Ovary (tissue), 9 donors: ENCODE data around the gene PHLDB2. TPM values are rescaled to one million over a fixed set of nuclear protein-coding genes. Genes with fewer than 3 reads are reported as not detected.

Experiments
- DNase-seq, 5 donors: peaks; one replicate each; pipeline ENCODE4 v3.0.0-alpha.2; 2019 to 2020
- H3K27ac ChIP-seq, 2 donors: fragments of 200-600 bp; one replicate each; pipeline versions ENCODE4 v1.5.1 to v1.8.0; 2019 to 2022
- H3K27me3 ChIP-seq: fragments of 200-600 bp; one replicate; pipeline ENCODE4 v1.8.0; 2022
- H3K36me3 ChIP-seq: fragments of 200-600 bp; sonication (generic); one replicate; pipeline ENCODE4 v1.5.1; 2019
- H3K4me1 ChIP-seq: one replicate; pipeline ENCODE4 v1.8.1; 2013; ENCODE audit warnings: mild to moderate bottlenecking, moderate library complexity; ENCODE audit not compliant: insufficient read depth
- H3K4me3 ChIP-seq: fragments of 200-600 bp; sonication (generic); one replicate; pipeline ENCODE4 v1.5.1; 2017
- H3K9me3 ChIP-seq, 2 donors: fragments of 200-600 bp in 1 of 2; sonication (generic) in 1 of 2; one replicate each; pipeline versions ENCODE4 v1.5.1 to v1.8.1; 2013 to 2019; ENCODE audit warnings: mild to moderate bottlenecking in 1 of 2, moderate library complexity in 1 of 2
- EP300 ChIP-seq: sonication (generic); formaldehyde crosslinking; IDR thresholded peaks from one replicate; pipeline ENCODE4 v1.6.1; 2017; ENCODE audit warnings: antibody characterized with exemption
- POLR2A ChIP-seq: fragments of 450-650 bp; IDR thresholded peaks from one replicate; pipeline ENCODE4 v1.6.1; 2017; ENCODE audit warnings: antibody characterized with exemption, mild to moderate bottlenecking, moderate library complexity
- WGBS, 3 donors: extraction: QIAGEN DNeasy Blood & Tissue Kit in 1 of 3; methylation state at CpG; one replicate each; pipeline versions ENCODE4 v1.1.5 to v1.1.7; 2013 to 2017; 5-methylcytosine and 5-hydroxymethylcytosine counted together
- intact Hi-C, 4 donors: fragments of 100-400 bp; cut with DNase I; formaldehyde crosslinking; loops; one replicate each; pipeline versions ENCODE4 v1.11.0 to v1.15.1; 2022 to 2023
- polyA plus RNA-seq, 2 donors: library from polyadenylated mRNA; stranded (reverse); fragments of 200-250 nt in 1 of 2; fragments of 350-450 nt in 1 of 2; fragmentation: Illumina TruSeq in 1 of 2; extraction: RNeasy Lipid Tissue Mini Kit (QIAGEN cat#74804) in 1 of 2; gene quantifications; one replicate each; pipeline ENCODE4 v1.2.3, GENCODE V29; 2013 to 2014
- total RNA-seq, 7 donors: library from RNA; depleted of rRNA in 2 of 7; stranded (reverse); fragments of >200 nt in 2 of 7; fragmentation: NEBNext Ultra II Directional in 3 of 7; extraction: Animal tissue kit (Norgen Biotek cat#: 25700) in 3 of 7; gene quantifications; one replicate each; pipeline versions ENCODE4 v1.1.0 to v1.2.4, GENCODE V29; 2016 to 2023
- TF ChIP-seq, protein P1 (sequence below), 3 donors: fragments of 450-650 bp in 2 of 3; fragments of 200-600 bp in 1 of 3; IDR thresholded peaks; one replicate each; pipeline versions ENCODE4 v1.5.1 to v1.8.0; 2016 to 2022; ENCODE audit warnings: antibody characterized with exemption in 3 of 3, mild to moderate bottlenecking in 1 of 3
- donor health status: DM: no; HTN: no; CAD: no; lungs with moderate emphysema.
- donor health status: DM: no; HTN: no; CAD: no.
- donor health status: Bipolar disorder and iron deficiency.
- donor health status: DM: yes; HTN: yes; CAD: no.
- donor health status: DM: no; HTN: no; CAD: no.
- donor health status: DM: yes; HTN: yes; CAD: no.

The PHLDB2 gene
- total and polyA plus RNA-seq, 9 donors, result 9.0 to 141 (median 19.3) TPM

DNA sequence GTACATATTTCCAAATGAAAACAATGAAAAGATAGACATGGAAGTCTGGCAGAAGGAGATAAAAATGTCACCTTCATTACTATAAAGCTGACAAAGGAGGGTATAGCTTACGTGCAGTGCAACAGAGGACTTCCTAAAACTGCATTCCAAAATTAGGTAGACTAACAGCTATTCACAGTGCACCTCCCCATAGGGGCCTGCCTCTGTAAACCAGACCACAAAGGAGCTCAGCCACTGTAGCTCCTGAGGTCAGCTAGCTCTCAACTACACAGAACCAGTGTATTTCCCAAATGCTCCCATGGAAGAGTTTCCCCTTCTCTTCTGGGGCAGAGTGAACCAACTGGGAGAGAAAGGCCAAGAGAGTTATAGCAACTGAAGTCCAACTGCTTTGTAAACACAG lies 31.2 kb upstream of the PHLDB2 start:
- TF ChIP-seq EP300 (no peak), POLR2A (no peak)
- TF ChIP-seq, protein P1, sequence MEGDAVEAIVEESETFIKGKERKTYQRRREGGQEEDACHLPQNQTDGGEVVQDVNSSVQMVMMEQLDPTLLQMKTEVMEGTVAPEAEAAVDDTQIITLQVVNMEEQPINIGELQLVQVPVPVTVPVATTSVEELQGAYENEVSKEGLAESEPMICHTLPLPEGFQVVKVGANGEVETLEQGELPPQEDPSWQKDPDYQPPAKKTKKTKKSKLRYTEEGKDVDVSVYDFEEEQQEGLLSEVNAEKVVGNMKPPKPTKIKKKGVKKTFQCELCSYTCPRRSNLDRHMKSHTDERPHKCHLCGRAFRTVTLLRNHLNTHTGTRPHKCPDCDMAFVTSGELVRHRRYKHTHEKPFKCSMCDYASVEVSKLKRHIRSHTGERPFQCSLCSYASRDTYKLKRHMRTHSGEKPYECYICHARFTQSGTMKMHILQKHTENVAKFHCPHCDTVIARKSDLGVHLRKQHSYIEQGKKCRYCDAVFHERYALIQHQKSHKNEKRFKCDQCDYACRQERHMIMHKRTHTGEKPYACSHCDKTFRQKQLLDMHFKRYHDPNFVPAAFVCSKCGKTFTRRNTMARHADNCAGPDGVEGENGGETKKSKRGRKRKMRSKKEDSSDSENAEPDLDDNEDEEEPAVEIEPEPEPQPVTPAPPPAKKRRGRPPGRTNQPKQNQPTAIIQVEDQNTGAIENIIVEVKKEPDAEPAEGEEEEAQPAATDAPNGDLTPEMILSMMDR (IDR thresholded peaks at IDR 0.05), result no peak
- DNase-seq, result no peak

GRCh38 chr3:111828530-111828929 lies 30.5 kb upstream of the PHLDB2 start:
- Histone ChIP-seq H3K27me3 (no peaks in the 10 kb centered on the region), H3K4me3 (no peak overlapping the region), H3K4me1 (no peaks in the 10 kb centered on the region), H3K9me3 (no peaks in the 10 kb centered on the region), H3K27ac (no peak overlapping the region), H3K36me3 (no peaks in the 10 kb centered on the region)
- intact Hi-C loops, result no loop called here
- TF ChIP-seq, protein P1 (IDR thresholded peaks at IDR 0.05), result no peak
- TF ChIP-seq EP300 (no peak), POLR2A (no peak)
- WGBS, 3 donors, result 96 to 98% (median 98%) methylated on average over 6 of the region's 6 CpGs
- no peak for DNase-seq

More for the DNA sequence above, 31.2 kb upstream of the PHLDB2 start:
- H3K4me3 ChIP-seq, result no peak overlapping the region
- WGBS, 3 donors, result 86 to 98% (median 89%) methylated on average over 1 of the region's 1 CpG
- no peaks in the 10 kb centered on the region for H3K27me3 ChIP-seq
- H3K4me1 ChIP-seq, result no peaks in the 10 kb centered on the region
- no peaks in the 10 kb centered on the region for H3K9me3 ChIP-seq
- no peak overlapping the region for H3K27ac ChIP-seq
- H3K36me3 ChIP-seq, result no peaks in the 10 kb centered on the region
- intact Hi-C loops, result no loop called here

- Histone ChIP-seq H3K4me3 (no peak overlapping the region), H3K4me1 (no peaks in the 10 kb centered on the region), H3K9me3 (no peaks in the 10 kb centered on the region), H3K27ac (no peak overlapping the region), H3K36me3 (no peaks in the 10 kb centered on the region), H3K27me3 (no peaks in the 10 kb centered on the region)
- WGBS, 3 donors, result 93 to 97% (median 95%) methylated on average over 1 of the region's 1 CpG
- TF ChIP-seq POLR2A (no peak), EP300 (no peak)
- TF ChIP-seq, protein P1 (IDR thresholded peaks at IDR 0.05), result no peak
- intact Hi-C loops, result no loop called here
- DNase-seq, result no peak
Observed at GRCh38 chr3:111829023-111829422, 30.0 kb upstream of the PHLDB2 start.

GRCh38 chr3:111831840-111832239 lies 27.2 kb upstream of the PHLDB2 start:
- intact Hi-C loops, result no loop called here
- TF ChIP-seq, protein P1 (IDR thresholded peaks at IDR 0.05), result no peak
- TF ChIP-seq EP300, result no peak
- no peak for TF ChIP-seq POLR2A
- Histone ChIP-seq H3K36me3 (no peaks in the 10 kb centered on the region), H3K27me3 (no peaks in the 10 kb centered on the region), H3K27ac (no peak overlapping the region), H3K9me3 (no peaks in the 10 kb centered on the region), H3K4me3 (no peak overlapping the region), H3K4me1 (no peaks in the 10 kb centered on the region)
- no peak for DNase-seq

DNA sequence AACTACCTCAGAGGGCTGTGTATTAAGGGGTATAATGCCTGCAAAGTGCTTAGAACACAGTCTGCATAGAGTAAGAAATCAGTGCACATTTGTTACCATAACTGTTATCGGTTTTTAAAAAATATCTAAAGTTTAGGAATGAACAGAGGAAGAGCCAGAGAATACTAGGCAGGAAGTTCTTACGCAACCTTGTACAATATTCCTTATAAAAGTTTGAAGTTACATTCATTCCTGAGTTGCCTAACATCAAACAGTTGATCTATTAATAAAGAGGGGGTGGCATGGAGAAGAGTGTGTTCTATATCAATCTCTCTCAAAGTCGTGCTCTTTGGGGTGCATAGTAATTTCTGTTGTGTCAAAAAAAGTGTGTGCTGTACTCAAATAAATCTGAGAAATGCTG lies 22.0 kb upstream of the PHLDB2 start:
- H3K27ac ChIP-seq, result no peak overlapping the region
- DNase-seq, result no peak
- TF ChIP-seq EP300 (no peak), POLR2A (no peak)
- TF ChIP-seq, protein P1 (IDR thresholded peaks at IDR 0.05), result no peak
- H3K27me3 ChIP-seq, result no peaks in the 10 kb centered on the region
- H3K36me3 ChIP-seq, result no peaks in the 10 kb centered on the region
- WGBS, 3 donors, result 23 to 44% (median 38%) methylated on average over 3 of the region's 3 CpGs
- intact Hi-C loops, result no loop called here
- no peak overlapping the region for H3K4me3 ChIP-seq
- H3K9me3 ChIP-seq, result no peaks in the 10 kb centered on the region
- no peaks in the 10 kb centered on the region for H3K4me1 ChIP-seq
